HG03432 (cell line): ENCODE results near the gene SMIM1.
"Not testable (repeated sequence)": the region's sequence is repeated elsewhere in the genome, so short reads cannot be mapped to it uniquely, and the experiment has no call there.

Experiments used
- ATAC-seq: cut with Tn5 transposase; IDR thresholded peaks from one replicate; pipeline ENCODE4 v1.9.1; 2021; ENCODE audit warnings: mild to moderate bottlenecking, moderate library complexity; ENCODE audit not compliant: unreplicated experiment

The SMIM1 gene

DNA sequence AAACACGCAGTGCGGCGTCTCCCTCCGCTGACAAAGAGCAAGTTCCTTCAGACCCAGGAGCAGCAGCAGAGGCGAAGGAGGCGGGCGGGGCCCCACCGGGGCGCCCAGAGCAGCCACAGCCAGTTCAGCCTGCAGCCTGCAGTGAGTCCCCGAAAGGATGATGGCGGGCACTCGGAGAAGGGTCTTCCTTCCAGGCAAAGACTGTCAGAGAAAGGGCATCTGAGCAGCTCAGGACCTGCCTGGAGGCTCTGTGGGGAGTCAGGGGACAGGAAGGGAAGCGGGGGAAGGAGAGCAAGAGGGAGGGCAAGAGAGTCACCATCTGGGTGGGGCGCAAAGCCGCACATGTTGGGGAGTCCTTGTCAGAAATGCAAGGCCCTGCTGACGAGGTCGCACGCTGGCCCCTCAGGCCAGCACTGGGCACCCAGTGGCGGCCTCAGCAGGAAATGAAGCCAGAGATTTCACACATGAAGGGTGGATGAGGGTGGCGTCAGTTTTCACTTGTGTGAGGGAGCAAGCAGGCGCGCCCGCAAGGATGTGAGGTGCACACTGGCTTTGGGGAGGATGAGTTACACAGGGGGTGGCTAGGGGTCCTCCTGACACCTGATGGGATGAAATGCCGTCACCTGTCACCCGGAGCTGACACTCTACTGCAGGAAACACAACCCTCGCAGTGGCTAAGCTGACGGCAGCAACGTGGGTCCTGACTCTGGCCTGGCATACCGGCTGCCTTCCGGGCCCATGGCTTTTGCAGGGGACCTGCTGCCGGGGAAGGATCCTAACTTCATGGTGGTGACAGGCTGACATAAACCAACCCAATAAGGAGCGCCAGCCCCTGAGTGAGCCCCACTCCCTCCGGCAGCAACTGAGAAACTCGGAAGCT lies 17.1 kb downstream of the SMIM1 start:
- no peak for ATAC-seq

DNA sequence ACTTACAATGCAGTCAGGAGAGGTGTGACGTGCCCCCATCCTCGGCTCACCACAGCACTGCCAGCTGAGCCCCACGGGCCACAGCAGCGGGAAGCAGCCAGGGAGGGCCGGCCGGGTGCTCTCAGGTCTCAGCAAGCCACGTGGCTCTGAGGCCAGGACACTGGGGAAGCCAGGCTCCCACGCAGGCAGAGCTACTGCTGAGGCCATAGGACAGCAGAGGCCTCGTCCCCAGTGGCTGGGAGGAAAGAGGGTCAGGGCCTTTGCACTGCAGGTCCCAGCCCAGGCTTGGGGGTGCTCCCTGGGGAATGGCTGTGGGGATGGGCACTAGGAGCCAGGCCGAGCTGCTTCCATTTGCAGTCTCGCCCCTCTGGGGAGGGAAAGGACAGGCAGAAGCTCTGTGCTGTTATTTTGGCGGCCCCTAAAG lies 18.0 kb downstream of the SMIM1 start:
- no peak for ATAC-seq

DNA sequence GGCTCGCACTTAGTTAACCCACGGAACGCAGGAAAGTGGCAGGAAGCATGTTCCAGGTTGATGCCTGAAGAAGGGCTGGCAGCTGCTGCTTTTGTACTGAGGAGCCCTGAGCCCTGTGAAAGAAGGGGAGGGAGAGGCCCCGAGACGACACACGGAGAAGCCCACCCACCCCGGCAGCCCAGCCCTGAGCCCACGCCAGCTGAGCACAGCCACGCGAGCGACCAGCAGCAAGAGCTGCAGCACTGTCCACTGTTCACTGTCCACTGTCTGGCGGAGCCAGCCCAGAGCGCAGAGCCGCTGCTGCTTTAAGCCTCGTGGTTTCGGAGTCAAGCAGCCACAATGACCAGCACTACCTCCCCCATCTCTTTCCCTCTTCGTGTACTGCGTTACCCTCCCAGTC lies 18.4 kb downstream of the SMIM1 start:
- no peak for ATAC-seq

DNA sequence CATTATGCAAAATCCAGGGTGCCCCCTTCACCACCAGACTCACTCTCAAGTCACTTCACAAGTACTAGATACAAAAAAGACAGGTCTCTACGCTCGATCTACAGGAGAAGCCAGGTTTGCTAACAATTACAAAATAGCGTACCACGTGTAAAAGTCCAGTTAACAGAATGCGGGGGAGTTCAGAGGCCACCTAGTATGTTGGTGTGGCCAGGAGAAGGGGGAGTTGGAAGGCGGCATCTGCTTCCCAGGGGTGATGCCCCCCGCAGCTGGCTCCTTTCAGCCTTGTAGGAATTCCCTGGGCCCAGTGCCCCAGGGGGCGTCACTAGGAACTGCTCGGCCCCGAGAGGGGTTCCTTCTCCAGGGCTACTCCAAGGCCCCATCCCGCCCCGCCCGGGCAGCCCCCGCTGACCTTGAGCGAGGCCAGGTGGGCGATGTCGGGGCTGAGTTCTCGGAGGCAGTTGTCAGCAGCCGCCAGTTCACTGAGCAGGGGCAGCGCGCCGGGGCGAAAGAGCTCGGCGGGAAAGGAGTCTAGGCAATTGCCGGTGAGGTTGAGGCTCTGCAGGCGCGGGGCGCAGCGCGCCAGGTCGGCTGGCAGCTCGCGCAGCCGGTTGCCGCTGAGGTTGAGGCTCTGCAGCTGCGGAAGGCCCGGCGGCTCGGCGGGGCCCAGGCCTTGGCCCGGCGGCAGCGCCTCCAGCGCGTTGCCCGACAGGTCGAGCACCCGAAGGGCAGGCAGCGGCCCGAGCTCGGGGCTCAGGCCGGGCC lies 23.1 kb downstream of the SMIM1 start:
- peak; percentile 38 for ATAC-seq

DNA sequence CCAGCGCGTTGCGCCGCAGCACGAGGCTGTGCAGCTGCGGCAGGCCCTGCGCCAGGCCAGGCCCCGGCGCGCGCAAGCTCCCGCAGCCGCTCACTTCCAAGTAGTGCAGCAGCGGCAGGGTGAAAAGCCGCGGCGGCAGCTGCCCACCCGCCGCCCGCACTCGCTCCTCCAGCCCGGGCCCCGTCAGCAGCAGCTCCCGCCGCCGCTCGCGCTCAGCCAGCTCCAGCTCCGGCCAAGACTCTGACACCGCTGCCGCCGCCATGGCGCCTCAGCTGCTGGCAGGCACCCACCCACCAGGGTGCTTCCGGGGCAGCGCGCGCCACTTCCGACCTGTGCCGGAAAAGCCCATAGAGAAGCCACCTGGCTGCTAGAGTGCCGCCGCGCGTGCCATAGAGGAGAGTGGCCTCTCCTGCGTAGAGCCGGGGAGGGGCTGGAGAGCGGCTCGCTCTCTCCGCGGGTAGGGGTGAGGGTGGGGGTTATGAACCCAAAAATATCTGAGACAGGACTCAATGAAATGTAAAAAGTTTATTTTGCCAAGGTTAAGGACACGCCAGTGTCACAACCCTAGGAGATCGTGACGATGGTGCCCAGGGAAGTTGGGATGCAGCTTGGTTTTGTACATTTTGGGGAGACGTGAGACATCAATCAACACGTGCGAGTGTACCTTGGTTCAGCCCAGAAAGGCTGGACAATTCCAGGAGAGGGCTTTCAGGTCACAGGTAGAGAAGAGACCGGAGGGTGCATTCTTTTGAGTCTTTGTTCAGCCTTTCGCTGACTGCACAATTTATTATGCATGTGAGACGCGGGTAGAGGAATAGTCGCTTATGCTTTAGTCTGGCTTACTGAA lies 23.9 kb downstream of the SMIM1 start, which contains the start of gene LRRC47:
Gene LRRC47 (minus strand): TSS at position 284 of the 847 bp plus-strand sequence. CDS start 22 bp downstream, at position 262.
- ATAC-seq = peak; percentile 97

DNA sequence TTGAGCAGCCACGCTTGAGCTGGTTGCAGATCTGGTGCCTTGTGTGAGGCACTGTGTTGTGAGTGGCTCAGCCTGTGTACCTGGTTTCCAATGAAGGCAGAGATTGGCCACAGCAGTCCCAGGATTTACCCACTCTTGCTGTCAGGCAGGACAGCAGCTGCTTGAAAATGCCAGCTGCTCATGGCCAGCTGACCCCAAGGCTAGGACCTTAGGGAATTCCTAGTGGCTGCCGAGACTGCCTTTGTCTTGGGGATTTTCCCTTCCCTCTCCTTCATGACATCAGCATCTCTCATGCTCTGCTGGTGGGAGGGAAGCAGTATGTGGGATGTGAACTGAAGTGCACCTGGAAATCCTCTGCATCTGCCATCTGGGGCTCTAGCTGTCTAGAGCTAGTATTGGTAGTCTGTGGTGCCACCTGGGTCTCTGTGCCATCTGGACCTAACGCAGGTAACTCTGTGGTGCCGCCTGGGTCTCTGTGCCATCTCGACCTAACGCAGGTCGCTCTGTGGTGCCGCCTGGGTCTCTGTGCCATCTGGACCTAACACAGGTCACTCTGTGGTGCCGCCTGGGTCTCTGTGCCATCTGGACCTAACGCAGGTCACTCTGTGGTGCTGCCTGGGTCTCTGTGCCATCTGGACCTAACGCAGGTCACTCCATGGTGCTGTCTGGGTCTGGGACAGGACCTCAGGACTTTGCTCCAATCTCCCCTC lies 27.6 kb downstream of the SMIM1 start:
- ATAC-seq = no peak

DNA sequence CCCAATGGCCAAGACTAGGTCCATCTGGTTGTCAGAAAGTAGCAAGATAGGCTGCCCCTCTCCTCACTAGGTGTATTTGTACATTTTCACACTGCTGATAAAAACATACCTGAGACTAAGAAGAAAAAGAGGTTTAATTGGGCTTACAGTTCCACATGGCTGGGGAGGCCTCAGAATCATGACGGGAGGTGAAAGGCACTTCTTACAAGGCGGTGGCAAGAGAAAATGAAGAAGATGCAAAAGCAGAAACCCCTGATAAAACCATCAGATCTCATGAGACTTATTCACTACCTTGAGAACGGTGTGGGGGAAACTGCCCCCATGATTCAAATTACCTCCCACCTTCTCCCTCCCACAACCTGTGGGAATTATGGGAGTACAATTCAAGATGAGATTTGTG lies 28.2 kb downstream of the SMIM1 start:
- not testable (repeated sequence) for ATAC-seq

DNA sequence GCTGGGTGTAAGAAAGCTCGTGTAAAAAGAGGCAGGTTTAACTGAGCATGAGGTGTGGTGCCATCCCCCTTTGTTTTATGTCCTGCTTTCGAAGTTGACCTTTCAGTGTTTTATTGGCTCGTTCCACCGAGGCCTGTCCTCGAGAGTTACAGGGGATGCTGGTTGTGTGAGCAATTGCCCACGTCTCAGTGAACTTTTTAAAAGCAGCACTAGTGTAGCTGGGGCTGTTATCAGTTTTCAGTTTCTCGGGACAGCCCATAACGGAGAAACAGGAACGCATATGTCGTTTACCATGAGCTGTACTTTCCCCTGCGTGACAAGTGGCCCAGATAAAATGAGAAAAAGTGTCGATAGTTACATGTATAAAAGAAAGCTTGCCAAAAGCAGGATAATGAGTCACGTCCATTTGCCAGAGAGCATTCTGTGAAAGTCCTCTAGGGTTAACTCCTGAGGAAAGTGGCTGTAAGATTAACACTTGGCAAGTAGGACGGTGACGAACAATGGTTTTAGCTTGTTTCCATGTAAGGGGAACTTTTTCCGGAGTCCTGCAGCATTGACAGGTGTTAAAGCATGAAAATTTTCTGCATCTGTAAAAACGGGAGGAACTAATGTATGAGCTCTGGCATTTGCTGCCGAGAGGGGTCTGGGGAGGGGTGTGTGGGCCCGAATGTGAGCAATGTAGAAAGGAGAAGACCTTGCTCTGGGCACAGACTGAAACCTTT lies 31.5 kb downstream of the SMIM1 start:
- ATAC-seq = no peak

DNA sequence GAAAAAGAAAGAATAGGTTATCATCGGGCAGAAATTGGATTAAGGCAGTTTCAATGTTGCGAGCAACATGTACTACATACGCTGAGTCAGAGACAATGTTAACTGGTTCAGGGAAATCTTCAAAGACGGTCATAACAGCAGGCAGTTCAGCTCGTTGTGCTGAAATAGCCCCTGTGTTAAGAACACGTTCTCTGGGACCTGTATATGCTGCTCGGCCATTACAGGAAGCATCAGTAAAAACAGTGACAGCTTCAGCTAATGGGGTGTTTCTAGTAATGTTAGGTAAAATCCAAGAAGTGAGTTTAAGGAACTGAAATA lies 32.0 kb downstream of the SMIM1 start:
- not testable (repeated sequence) for ATAC-seq

DNA sequence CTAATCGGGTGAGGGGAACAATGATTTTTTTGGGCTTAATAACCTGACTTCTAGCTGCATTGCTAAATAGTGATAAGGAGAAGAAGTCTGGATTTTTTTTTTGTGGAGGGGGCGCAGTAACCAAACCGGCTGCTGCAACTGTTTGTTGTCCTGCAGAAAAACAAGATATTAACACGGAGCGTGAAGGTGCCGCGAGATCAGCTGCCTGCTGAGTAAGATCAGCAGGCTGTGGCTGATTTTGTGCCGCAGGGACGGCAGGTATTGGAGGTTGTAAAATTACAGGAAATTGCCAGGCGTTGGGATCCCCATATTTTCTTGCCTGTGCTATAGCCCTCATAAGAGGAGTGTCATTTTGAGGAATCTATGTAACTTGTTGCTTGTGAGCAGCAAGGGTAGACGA lies 32.5 kb downstream of the SMIM1 start:
- ATAC-seq = no peak

DNA sequence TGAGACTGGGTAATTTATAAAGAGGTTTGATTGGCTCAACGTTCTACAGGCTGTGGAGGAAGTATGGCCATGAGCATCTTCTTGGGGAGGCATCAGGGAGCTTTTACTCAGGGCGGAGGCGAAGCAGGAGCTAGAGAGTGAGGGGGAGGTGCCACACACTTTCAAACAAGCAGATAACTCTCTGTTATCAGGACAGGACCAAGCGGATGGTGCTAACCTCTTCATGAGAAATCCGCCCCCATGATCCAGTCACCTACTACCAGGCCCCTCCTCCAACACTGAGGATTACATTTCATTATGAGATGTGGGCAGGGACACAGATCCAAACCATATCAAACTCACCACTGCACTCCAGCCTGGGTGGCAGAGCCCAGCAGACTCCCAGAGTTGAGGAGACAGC lies 35.2 kb downstream of the SMIM1 start:
- ATAC-seq = no peak

DNA sequence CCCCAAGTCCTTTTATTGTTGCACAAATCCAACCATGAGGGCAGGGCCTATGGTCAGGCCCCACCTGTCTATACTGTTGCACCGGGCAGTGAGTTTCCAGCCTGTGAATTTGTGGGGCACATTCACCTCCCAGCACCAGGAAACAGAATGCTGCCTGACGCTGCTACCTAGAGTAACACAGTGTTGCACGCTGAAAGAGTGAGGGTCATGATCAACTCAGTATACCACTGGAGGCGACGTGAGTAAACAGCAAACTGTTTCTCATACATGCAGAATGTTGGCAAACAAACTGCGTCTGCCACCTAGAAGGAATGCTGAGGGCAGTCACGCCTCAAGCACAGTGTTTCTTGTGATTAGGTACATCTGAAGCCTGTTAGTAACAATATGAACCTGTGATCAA lies 37.1 kb downstream of the SMIM1 start:
- no peak for ATAC-seq

DNA sequence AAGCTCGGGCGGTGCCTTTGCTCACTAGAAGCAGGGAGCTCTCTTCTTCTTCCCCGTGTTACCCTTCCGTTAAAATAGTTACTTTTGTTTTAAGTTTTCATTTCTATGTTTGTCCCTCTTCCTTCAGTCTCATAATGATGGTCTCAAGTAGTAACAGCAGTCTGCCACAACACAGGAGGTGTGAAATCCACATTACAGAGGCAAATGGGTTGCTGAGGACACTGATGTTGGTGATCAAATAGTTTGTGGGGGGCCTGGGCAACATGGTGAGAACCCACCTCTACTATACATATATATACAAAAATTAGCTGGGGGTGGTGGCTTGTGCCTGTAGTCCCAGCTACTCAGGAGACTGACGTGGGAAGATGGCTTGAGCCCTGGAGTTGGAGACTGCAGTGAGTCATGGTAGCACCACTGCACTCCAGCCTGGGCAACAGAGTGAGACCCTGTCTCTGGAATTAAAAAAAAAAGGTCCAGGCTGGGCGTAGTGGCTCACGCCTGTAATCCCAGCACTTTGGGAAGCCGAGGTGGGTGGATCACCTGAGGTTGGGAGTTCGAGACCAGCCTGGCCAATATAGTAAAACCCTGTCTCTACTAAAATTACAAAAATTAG lies 37.7 kb downstream of the SMIM1 start:
- ATAC-seq = not testable (repeated sequence)

DNA sequence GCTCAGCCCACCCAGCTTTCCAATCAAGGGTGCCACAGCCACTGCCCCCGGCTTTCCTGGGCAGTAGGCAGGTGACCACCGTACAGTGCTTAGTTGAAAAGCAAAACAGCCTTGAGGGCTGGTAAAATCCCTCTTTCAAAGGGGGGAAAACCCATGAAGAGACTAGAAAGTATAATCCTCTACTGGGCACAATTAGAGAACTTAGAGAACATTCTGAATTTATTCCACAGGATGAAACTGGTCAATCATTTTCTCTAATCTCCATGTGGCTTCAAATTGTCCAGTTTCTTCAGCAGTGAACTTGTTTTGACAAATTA lies 39.0 kb downstream of the SMIM1 start:
- ATAC-seq = no peak

DNA sequence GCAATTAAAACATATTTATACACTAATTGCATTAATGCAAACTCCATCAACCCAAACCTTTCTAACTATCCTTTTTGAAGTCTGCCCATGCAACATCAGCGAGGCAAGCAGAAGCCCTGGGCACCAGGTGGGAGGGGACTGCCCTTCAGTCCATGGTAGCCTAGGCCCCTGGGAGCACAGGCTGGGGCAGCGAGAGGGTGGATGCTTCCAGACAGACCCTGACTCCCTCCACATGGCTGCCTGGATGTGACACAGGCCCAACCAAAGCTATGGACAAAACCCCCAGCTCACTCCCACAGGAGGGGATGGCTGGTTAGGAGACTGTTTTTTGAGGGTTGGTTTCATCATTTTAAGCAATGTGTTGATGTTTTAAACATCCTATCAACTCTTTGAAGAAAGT lies 41.5 kb downstream of the SMIM1 start:
- ATAC-seq = no peak

DNA sequence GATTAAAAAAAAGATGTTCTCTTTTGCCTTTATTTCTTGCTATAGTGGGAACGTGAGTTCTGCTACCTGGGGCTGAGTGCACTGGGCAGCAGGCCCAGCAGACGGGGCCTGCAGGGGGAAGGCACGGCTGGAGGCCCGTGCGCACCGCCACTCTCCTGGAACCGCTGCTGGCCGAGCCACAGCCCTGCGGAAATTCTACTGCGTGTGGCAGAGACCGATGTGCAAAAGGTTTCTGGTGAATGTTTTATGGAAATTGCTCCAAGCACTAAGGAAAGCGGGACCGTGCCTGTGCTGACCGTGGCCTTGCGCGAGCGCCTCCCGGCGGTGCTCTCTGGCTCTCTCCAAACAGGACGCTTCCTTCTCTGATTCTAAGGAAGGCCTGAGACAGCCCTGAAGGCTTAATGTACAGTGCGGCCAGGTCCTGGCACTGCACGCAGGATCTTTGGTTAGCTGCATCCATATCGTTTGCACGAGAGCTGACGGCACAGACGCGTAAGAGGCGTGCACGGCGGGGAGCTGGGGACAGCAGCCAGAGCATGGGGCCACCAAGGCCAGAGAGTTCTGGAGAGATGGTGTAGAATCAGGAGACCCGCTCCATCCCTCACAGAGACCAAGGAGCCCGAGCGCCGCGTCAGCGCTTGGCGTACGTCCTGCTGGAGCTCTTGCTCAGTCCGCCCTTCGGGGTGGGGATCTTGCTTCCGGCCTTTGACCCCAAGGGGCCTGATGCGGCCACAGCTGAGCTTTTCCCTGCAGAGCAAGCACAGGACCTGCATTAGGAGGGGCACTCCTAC lies 42.4 kb downstream of the SMIM1 start:
- ATAC-seq = no peak

DNA sequence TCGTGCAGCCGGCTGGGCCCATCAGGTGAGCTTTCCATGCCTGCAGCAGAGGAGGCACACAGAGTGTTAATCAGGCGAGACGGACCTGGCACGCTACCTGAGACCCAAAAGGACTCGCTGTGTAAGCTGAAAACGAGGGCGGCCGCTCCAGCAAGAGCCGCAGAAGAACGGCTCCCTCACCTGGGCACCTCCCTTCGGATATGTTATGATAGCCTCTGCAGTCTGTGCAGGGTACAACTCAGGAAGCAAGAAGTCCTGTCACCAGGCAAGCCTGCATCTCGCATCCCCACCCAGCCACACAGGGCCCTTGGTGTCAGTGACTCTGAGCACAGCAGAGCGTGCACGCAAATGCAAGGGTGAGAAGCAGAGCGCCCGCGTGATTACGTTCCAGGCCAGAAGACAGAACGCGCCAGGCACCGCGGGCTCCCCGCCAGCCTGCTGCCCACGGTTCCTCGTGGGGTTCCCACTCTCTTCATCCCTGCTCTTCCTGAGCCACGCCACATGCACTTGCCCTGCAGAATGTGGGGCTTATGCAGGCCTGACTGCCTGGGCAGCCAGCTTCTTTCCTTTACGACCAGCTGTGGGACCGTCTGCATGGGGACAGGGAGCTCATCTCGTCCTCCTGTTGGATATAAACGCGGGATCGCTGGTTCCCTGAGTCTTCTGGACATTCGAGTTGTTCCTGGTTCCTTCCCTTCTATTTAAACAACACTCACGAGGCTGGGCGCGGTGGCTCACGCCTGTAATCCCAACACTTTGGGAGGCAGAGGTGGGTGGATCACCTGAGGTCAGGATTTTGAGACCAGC lies 44.0 kb downstream of the SMIM1 start:
- no peak for ATAC-seq

DNA sequence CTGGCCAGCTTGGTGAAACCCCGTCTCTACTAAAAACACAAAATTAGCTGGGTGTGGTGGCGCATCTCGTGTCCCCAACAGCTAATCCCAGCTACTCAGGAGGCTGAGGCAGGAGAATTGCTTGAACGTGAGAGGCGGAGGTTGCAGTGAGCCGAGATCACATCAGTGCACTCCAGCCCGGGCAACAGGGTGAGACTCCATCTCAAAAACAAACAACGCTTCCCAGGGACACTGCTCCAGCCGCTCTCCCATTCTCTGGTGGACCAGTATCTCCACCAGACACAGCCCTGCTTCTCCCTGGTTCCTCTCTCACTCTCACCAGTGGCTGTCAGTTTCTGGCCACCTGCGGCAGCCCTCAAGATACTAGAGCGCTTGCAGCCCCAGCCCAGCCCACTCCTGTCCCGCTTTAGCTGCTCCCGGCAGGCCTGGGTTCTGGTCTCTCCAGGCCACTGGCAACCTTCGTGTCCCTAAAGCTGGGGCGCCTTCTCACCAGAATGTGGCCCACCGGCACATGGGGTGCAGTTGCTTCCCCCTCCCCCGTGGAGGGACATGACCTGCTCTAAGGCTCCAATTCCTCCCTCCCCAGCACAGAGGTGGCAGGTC lies 44.7 kb downstream of the SMIM1 start:
- no peak for ATAC-seq
